KMS-11 (cell line): Measurements from ENCODE around the gene PIGL.
"Not testable (repeated sequence)": the region's sequence is repeated elsewhere in the genome, so short reads cannot be mapped to it uniquely, and the experiment has no call there.

ENCODE experiments used
- H2AFZ ChIP-seq: fragments of 200-600 bp; sonication (generic); 2 replicates; pipeline ENCODE4 v1.6.1; 2016; ENCODE audit warnings: antibody characterized with exemption, mixed run types, low read depth
- H3K27ac ChIP-seq: fragments of 200-600 bp; sonication (generic); 2 replicates; pipeline ENCODE4 v1.6.1; 2016; ENCODE audit warnings: mild to moderate bottlenecking, mixed run types
- H3K27me3 ChIP-seq: fragments of 200-600 bp; sonication (generic); 2 replicates; pipeline ENCODE4 v1.6.1; 2017; ENCODE audit warnings: mild to moderate bottlenecking, low read depth, mixed run types, moderate library complexity; ENCODE audit not compliant: insufficient read depth
- H3K36me3 ChIP-seq: fragments of 200-600 bp; sonication (generic); 2 replicates; pipeline ENCODE4 v1.6.1; 2017; ENCODE audit warnings: mild to moderate bottlenecking, mixed run types; ENCODE audit not compliant: insufficient read depth
- H3K4me1 ChIP-seq: fragments of 200-600 bp; sonication (generic); 2 replicates; pipeline ENCODE4 v1.6.1; 2016; ENCODE audit warnings: mild to moderate bottlenecking, low read depth, mixed run types; ENCODE audit not compliant: poor library complexity, severe bottlenecking
- H3K4me2 ChIP-seq: fragments of 200-600 bp; sonication (generic); 2 replicates; pipeline ENCODE4 v1.7.0; 2016; ENCODE audit warnings: mild to moderate bottlenecking, mixed run types
- H3K4me3 ChIP-seq: fragments of 200-600 bp; sonication (generic); IDR thresholded peaks from 2 replicates; pipeline ENCODE4 v1.6.1; 2017; ENCODE audit warnings: low read depth, low read length, mixed read lengths; ENCODE audit not compliant: insufficient read depth
- H3K79me2 ChIP-seq: fragments of 200-600 bp; sonication (generic); 2 replicates; pipeline ENCODE4 v1.6.1; 2016; ENCODE audit warnings: low read depth, mixed run types; ENCODE audit not compliant: insufficient read depth
- H3K9ac ChIP-seq: fragments of 200-600 bp; sonication (generic); 2 replicates; pipeline ENCODE4 v1.6.1; 2016; ENCODE audit warnings: mild to moderate bottlenecking, mixed run types
- H4K20me1 ChIP-seq: fragments of 200-600 bp; sonication (generic); 2 replicates; pipeline ENCODE4 v1.6.1; 2016; ENCODE audit warnings: mild to moderate bottlenecking, mixed run types; ENCODE audit not compliant: insufficient read depth
- TF ChIP-seq, protein P1 (sequence below): fragments of 200-600 bp; sonication (generic); conservative IDR thresholded peaks from 2 replicates; pipeline ENCODE4 v1.6.1; 2017; ENCODE audit warnings: low read depth, mild to moderate bottlenecking, antibody characterized with exemption, low read length, moderate library complexity, mixed read lengths

Gene PIGL

DNA sequence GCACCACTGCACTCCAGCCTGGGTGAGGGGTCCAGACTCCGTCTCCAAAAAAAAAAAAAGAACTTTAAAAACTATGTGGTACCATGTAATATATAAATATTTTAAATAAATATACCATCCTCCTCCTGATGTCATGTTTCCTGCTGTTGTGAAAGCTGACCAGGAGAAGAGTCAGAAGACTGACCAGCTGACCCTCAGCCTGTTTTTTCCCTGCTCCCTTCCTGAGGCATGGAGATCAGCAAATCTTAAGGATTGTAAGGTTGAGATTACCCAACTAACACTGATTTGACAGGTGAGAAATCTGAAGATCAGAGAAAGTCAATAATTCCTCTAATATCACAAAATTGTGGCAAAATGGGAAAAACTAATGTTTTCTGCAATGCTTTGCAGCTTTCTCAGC, 19.7 kb upstream of the PIGL start:
- peaks cover 17% of the 10 kb centered on the region; the same call in 1 of the 2 replicates for H3K79me2 ChIP-seq
- no peak overlapping the region for H2AFZ ChIP-seq
- H3K4me1 ChIP-seq, result no peaks in the 10 kb centered on the region
- no peak overlapping the region for H3K27ac ChIP-seq
- TF ChIP-seq, protein P1, sequence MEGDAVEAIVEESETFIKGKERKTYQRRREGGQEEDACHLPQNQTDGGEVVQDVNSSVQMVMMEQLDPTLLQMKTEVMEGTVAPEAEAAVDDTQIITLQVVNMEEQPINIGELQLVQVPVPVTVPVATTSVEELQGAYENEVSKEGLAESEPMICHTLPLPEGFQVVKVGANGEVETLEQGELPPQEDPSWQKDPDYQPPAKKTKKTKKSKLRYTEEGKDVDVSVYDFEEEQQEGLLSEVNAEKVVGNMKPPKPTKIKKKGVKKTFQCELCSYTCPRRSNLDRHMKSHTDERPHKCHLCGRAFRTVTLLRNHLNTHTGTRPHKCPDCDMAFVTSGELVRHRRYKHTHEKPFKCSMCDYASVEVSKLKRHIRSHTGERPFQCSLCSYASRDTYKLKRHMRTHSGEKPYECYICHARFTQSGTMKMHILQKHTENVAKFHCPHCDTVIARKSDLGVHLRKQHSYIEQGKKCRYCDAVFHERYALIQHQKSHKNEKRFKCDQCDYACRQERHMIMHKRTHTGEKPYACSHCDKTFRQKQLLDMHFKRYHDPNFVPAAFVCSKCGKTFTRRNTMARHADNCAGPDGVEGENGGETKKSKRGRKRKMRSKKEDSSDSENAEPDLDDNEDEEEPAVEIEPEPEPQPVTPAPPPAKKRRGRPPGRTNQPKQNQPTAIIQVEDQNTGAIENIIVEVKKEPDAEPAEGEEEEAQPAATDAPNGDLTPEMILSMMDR, result no peak
- H3K27me3 ChIP-seq, result no peaks in the 10 kb centered on the region
- H3K4me3 ChIP-seq, result no peak overlapping the region
- H3K9ac ChIP-seq, result no peak overlapping the region
- H4K20me1 ChIP-seq, result no peaks in the 10 kb centered on the region
- no peak overlapping the region for H3K4me2 ChIP-seq
- H3K36me3 ChIP-seq, result no peaks in the 10 kb centered on the region

DNA sequence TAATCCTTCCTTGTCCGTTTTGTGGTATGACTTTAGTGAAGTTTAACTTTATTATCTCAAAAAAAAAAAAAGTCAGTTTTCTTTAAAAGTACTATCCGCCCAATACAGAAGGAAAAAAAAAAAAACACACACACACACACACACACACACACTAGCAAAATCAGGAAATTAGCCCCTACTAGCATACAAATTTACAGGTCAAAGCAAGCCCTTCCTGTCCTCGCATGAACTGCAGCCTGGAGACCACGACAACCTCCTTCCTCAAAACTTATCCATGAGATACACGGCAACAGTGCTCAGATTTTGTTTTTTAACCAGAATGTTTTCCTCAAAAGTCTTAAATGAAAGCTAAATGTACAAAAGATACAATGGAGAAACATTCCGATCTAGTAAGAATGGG, 17.9 kb upstream of the PIGL start:
- Histone ChIP-seq H3K4me1 (peaks cover 3% of the 10 kb centered on the region), H4K20me1 (no peaks in the 10 kb centered on the region)

DNA sequence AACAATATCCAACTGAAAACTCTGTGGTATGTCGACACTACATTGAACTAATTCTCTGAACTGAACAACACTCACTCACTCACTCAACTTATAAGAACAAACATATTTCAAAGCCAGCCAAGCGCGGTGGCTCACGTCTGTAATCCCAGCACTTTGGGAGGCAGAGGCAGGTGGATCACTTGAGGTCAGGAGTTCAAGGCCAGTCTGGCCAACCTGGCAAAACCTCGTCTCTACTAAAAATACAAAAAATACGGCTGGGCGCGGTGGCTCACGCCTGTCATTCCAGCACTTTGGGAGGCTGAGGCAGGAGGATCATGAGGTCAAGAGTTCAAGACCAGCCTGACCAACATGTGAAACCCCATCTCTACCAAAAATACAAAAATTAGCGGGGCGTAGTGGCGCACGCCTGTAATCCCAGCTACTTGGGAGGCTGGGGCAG, 15.3 kb upstream of the PIGL start:
- H3K27ac ChIP-seq, H4K20me1 ChIP-seq, H3K4me1 ChIP-seq: not testable (repeated sequence)

More for the DNA sequence above, 17.9 kb upstream of the PIGL start:
- H3K4me3 ChIP-seq, result no peak overlapping the region
- TF ChIP-seq, protein P1, result no peak
- H2AFZ ChIP-seq, result no peak overlapping the region
- peaks cover 27% of the 10 kb centered on the region; the same call in 1 of the 2 replicates for H3K79me2 ChIP-seq
- no peaks in the 10 kb centered on the region for H3K36me3 ChIP-seq
- no peak overlapping the region for H3K27ac ChIP-seq
- no peak overlapping the region for H3K9ac ChIP-seq
- no peaks in the 10 kb centered on the region for H3K27me3 ChIP-seq
- no peak overlapping the region for H3K4me2 ChIP-seq

DNA sequence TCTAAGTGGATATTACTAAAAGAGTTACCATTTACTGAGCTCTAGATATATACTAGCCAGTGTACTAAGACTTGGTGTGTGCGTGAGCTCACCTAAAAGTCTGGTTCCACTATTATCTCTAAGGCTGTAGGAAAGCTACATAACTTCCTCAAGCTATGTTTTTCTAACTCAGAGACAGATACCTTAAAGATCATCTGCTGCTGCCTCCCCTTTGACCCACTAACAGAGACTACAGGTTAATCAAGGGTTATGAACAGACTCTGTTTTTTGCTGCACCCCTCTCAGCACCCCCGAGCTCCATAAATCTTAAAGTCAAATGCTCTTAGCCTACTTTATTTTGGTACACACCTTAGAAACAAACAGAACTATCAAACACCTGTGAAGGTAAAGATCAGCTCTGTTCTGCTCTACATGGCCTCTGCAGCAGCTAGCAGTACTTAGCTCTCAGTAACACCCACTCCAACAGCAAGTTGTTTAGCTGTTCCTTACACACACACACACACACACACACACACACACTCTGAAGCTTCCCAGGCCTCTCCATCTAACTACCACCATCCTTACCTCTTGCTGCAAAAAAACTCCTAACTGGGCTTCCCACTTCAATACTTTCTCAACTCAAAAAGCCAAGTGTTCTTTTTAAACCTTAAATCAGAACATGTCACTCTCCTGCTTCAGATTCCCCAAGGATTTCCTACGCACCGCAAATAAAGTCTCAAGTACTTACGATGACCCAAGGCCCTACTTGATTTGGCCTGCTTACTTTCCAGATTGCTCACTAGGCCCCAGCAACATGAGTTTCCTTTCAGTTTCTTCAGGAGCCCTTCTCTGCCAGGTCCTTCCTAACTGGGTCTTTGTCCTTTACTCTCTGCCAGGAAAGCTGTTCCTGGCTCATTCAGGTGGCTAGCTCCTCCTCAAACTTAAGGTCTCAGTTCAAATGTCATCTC, 14.2 kb upstream of the PIGL start:
- H2AFZ ChIP-seq, H3K4me1 ChIP-seq, H3K4me3 ChIP-seq, H3K4me2 ChIP-seq, H4K20me1 ChIP-seq, H3K27ac ChIP-seq, H3K9ac ChIP-seq, H3K36me3 ChIP-seq, H3K27me3 ChIP-seq: not testable (repeated sequence)
- H3K79me2 ChIP-seq, result peaks cover 49% of the 10 kb centered on the region; the same call in 1 of the 2 replicates

More for the DNA sequence above, 15.3 kb upstream of the PIGL start:
- not testable (repeated sequence) for H3K4me2 ChIP-seq, H3K27me3 ChIP-seq, H3K9ac ChIP-seq, H3K36me3 ChIP-seq, H2AFZ ChIP-seq, H3K4me3 ChIP-seq
- H3K79me2 ChIP-seq, result peaks cover 46% of the 10 kb centered on the region; the same call in 1 of the 2 replicates

DNA sequence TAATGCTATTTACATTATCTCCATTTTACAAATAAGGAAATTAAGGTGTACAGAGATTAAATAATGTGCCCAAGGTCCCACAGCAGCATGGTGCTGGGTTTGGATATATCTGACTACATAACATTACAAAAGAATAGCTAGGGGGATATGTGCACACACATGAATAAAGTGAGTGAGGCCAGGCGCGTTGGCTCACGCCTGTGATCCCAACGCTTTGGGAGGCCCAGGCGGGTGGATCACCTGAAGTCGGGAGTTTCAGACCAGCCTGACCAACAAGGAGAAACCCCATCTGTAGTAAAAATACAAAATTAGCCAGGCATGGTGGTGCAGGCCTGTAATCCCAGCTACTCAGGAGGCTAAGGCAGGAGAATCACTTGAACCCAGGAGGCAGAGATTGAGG, 12.2 kb upstream of the PIGL start:
- peaks cover 57% of the 10 kb centered on the region for H3K79me2 ChIP-seq
- not testable (repeated sequence) for H4K20me1 ChIP-seq, H3K4me2 ChIP-seq, H3K27ac ChIP-seq, H3K9ac ChIP-seq, H2AFZ ChIP-seq, H3K36me3 ChIP-seq, H3K4me1 ChIP-seq, H3K4me3 ChIP-seq, H3K27me3 ChIP-seq
